LNCaP clone FGC (cell line): ENCODE results near the gene LINS1.

Experiments
- DNase-seq: peaks from one replicate; pipeline ENCODE4 v3.0.0-alpha.2; 2011; ENCODE audit warnings: low read depth
- H3K4me3 ChIP-seq: 2 replicates; pipeline ENCODE4 v1.5.1; 2011; ENCODE audit warnings: mild to moderate bottlenecking, low read depth, low read length, control low read depth
- CTCF ChIP-seq: IDR thresholded peaks from 2 replicates; pipeline ENCODE4 v1.5.1; 2012; ENCODE audit warnings: mild to moderate bottlenecking; ENCODE audit not compliant: control insufficient read depth, insufficient read depth; ENCODE audit errors: extremely low read depth

LINS1 gene

GRCh38 chr15:100642213-100642949, 40.4 kb upstream of the LINS1 start:
- TF ChIP-seq CTCF = no peak
- no peak overlapping the region for H3K4me3 ChIP-seq
- DNase-seq = no peak

GRCh38 chr15:100638177-100638730, 36.3 kb upstream of the LINS1 start:
- no peak for DNase-seq
- TF ChIP-seq CTCF = no peak

GRCh38 chr15:100635406-100636071, 33.6 kb upstream of the LINS1 start:
- DNase-seq = no peak
- no peak overlapping the region for H3K4me3 ChIP-seq
- TF ChIP-seq CTCF = no peak

More at GRCh38 chr15:100638177-100638730, 36.3 kb upstream of the LINS1 start:
- no peak overlapping the region for H3K4me3 ChIP-seq

- H3K4me3 ChIP-seq = no peak overlapping the region
- peak; percentile 49 for DNase-seq
- TF ChIP-seq CTCF = no peak
Observed at GRCh38 chr15:100633763-100634075, 31.7 kb upstream of the LINS1 start.

GRCh38 chr15:100631831-100632230, 29.8 kb upstream of the LINS1 start:
- H3K4me3 ChIP-seq = no peak overlapping the region
- TF ChIP-seq CTCF = no peak
- DNase-seq = no peak

GRCh38 chr15:100628746-100629145, 26.8 kb upstream of the LINS1 start:
- TF ChIP-seq CTCF = no peak
- no peak overlapping the region for H3K4me3 ChIP-seq
- DNase-seq = no peak
